Stimulated activated effector memory CD8-positive, alpha-beta T cell treated with anti-CD3 and anti-CD28 coated beads, Interleukin-12 subunit alpha, Interleukin-12 subunit beta, amount 100 ng/mL, for 72 hours (primary cell): Measurements from ENCODE around the gene PCOLCE2.
"Not testable (repeated sequence)": the region's sequence is repeated elsewhere in the genome, so short reads cannot be mapped to it uniquely, and the experiment has no call there.

Experiments used
- ATAC-seq: fragments of 150-1000 bp; cut with Tn5 transposase; 2 replicates; pipeline ENCODE4 v1.10.0; 2021
- DNase-seq, 2 donors: peaks; one replicate each; pipeline ENCODE4 v3.0.0; 2021 to 2022; ENCODE audit warnings: low spot score in 2 of 2
- H3K27ac Mint-ChIP-seq: one replicate; pipeline ENCODE4 v1.8.0; 2022; ENCODE audit warnings: mild to moderate bottlenecking, mixed read lengths
- H3K36me3 Mint-ChIP-seq: one replicate; pipeline ENCODE4 v1.8.0; 2022; ENCODE audit warnings: mild to moderate bottlenecking, mixed read lengths
- H3K4me1 Mint-ChIP-seq: one replicate; pipeline ENCODE4 v1.8.0; 2022; ENCODE audit warnings: mixed read lengths
- H3K4me3 Mint-ChIP-seq: one replicate; pipeline ENCODE4 v1.8.0; 2022; ENCODE audit warnings: mild to moderate bottlenecking, mixed read lengths
- H3K9me3 Mint-ChIP-seq: one replicate; pipeline ENCODE4 v1.8.0; 2022; ENCODE audit warnings: mixed read lengths

The PCOLCE2 gene

GRCh38 chr3:142888099-142888480 lies 793 bp downstream of the PCOLCE2 start:
- peak; percentile 9 for ATAC-seq
- H3K4me3 Mint-ChIP-seq = peak overlapping the region; percentile 63

GRCh38 chr3:142886940-142887339 lies 1.9 kb downstream of the PCOLCE2 start:
- Mint-ChIP-seq H3K4me1 (no peaks in the 10 kb centered on the region), H3K4me3 (no peak overlapping the region), H3K9me3 (no peaks in the 10 kb centered on the region), H3K27ac (no peak overlapping the region), H3K36me3 (no peaks in the 10 kb centered on the region)
- DNase-seq (no peak), ATAC-seq (peak; percentile 35)

More at GRCh38 chr3:142888099-142888480, 793 bp downstream of the PCOLCE2 start:
- Mint-ChIP-seq H3K4me1 (no peaks in the 10 kb centered on the region), H3K36me3 (no peaks in the 10 kb centered on the region), H3K9me3 (no peaks in the 10 kb centered on the region), H3K27ac (no peak overlapping the region)
- DNase-seq = no peak

DNA sequence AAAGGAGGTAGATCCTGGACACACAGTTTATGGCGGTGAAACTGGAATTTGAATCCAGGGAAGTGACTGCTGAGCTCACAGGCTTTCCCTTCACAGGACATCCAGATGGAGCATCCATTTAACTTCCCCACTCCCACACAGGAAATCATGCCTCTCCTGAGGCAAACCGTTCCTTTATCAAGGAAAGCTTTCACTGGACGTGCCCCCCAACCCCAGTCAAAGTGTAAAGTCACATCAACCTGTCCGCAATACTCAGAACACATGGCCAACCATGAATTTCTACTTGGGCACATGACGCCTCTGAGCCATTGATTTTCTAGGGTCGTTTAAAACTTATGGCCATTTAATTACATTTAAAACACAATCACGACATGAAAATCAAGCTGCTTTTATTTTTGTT lies 2.9 kb downstream of the PCOLCE2 start:
- Mint-ChIP-seq H3K9me3 (no peaks in the 10 kb centered on the region), H3K4me1 (no peaks in the 10 kb centered on the region), H3K4me3 (no peak overlapping the region), H3K27ac (no peak overlapping the region), H3K36me3 (no peaks in the 10 kb centered on the region)
- DNase-seq = no peak
- ATAC-seq = no peak

GRCh38 chr3:142884531-142884930 lies 4.4 kb downstream of the PCOLCE2 start:
- H3K4me3 Mint-ChIP-seq = no peak overlapping the region
- no peaks in the 10 kb centered on the region for H3K36me3 Mint-ChIP-seq
- no peaks in the 10 kb centered on the region for H3K4me1 Mint-ChIP-seq
- no peak overlapping the region for H3K27ac Mint-ChIP-seq
- no peak for DNase-seq
- no peak for ATAC-seq
- H3K9me3 Mint-ChIP-seq = no peaks in the 10 kb centered on the region

- ATAC-seq, H3K4me3 Mint-ChIP-seq, H3K27ac Mint-ChIP-seq, H3K9me3 Mint-ChIP-seq, H3K4me1 Mint-ChIP-seq, DNase-seq, H3K36me3 Mint-ChIP-seq: not testable (repeated sequence)
These were observed 5.3 kb downstream of the PCOLCE2 start for GRCh38 chr3:142883534-142883933.

GRCh38 chr3:142881445-142882224 lies 7.2 kb downstream of the PCOLCE2 start:
- no peak overlapping the region for H3K27ac Mint-ChIP-seq
- H3K9me3 Mint-ChIP-seq = no peaks in the 10 kb centered on the region
- H3K4me3 Mint-ChIP-seq = no peak overlapping the region
- no peaks in the 10 kb centered on the region for H3K36me3 Mint-ChIP-seq
- DNase-seq = no peak
- no peaks in the 10 kb centered on the region for H3K4me1 Mint-ChIP-seq
- no peak for ATAC-seq

DNA sequence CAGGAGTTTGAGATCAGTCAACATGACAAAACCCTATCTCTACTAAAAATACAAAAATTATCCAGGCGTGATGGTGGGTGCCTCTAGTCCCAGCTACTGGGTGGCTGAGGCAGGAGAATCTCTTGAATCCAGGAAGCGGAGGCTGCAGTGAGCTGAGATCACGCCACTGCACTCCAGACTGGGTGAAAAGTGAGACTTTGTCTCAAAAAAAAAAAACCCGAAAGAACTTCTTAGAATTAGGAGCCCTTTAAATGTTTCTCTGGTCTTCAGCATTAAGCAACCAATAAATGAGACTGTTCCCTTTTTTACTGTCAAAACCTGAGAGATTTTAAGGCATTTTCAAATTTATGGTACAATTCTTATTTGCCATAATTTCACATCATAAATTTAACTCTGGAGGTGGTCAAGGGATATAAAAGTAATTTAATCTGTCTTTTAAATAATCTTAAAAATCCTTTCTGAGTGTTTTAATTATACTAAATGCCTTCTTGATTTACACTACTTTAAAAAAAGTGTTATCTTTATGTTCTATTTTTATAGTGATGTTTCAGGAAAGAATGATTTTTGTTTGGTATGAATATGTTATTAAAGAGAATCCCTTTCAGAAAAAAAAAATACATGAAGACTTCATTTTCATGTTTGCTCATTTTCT lies 10.1 kb downstream of the PCOLCE2 start:
- H3K36me3 Mint-ChIP-seq = no peaks in the 10 kb centered on the region
- H3K4me1 Mint-ChIP-seq = peaks cover 7% of the 10 kb centered on the region
- no peak overlapping the region for H3K4me3 Mint-ChIP-seq
- H3K9me3 Mint-ChIP-seq = no peaks in the 10 kb centered on the region
- H3K27ac Mint-ChIP-seq = no peak overlapping the region
- no peak for ATAC-seq
- DNase-seq = no peak

DNA sequence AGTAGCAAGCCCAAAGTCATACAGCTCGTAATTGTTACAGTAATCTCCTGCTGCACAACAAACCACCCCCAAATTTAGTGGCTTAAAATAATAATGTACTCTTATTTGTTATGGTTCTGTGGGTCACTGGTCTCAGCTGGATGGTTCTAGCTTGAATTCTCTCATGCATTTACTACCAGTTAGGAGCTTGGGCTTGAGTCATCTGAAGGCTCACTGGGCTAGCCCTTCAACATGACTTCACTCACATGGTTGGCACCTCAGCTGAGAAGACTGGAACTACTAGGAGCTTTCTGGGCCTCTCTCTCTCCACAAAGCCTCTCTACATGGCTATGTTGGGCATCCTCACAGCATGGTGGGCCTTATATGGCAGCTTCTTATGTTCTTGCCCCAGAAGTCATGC lies 12.5 kb downstream of the PCOLCE2 start:
- ATAC-seq = no peak
- Mint-ChIP-seq H3K27ac (no peak overlapping the region), H3K36me3 (no peaks in the 10 kb centered on the region), H3K4me1 (peaks cover 7% of the 10 kb centered on the region), H3K9me3 (no peaks in the 10 kb centered on the region), H3K4me3 (no peak overlapping the region)
- DNase-seq = no peak

GRCh38 chr3:142875583-142876207 lies 13.2 kb downstream of the PCOLCE2 start:
- H3K27ac Mint-ChIP-seq = no peak overlapping the region
- peak; percentile 80 for ATAC-seq

GRCh38 chr3:142875099-142875498 lies 13.8 kb downstream of the PCOLCE2 start:
- H3K27ac Mint-ChIP-seq = no peak overlapping the region
- no peak overlapping the region for H3K4me3 Mint-ChIP-seq
- H3K36me3 Mint-ChIP-seq = no peaks in the 10 kb centered on the region
- no peak for ATAC-seq
- DNase-seq = no peak
- H3K4me1 Mint-ChIP-seq = peaks cover 7% of the 10 kb centered on the region
- no peaks in the 10 kb centered on the region for H3K9me3 Mint-ChIP-seq

More at GRCh38 chr3:142875583-142876207, 13.2 kb downstream of the PCOLCE2 start:
- Mint-ChIP-seq H3K4me1 (peaks cover 7% of the 10 kb centered on the region), H3K36me3 (no peaks in the 10 kb centered on the region), H3K4me3 (no peak overlapping the region), H3K9me3 (no peaks in the 10 kb centered on the region)
- no peak for DNase-seq

DNA sequence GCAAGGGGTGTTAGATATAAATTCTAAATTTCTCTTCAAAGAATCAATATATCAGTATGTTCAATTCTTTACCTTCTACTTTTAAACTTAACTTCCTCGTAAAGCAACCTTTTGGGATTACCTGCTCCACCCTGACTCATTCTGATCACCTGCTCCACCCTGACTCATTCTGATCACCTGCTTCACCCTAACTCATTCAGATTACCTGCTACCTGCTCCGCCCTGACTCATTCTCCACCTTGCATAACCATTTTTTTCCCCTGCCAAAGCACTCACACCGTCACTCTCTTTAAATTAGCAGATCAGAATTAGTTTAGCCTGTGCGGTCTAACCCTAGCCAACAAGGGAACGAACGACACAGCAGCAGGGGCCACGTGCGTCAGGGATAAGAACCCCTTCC lies 20.5 kb downstream of the PCOLCE2 start:
- H3K36me3 Mint-ChIP-seq, H3K4me3 Mint-ChIP-seq: not testable (repeated sequence)

GRCh38 chr3:142866841-142867631 lies 21.8 kb downstream of the PCOLCE2 start:
- ATAC-seq = no peak
- Mint-ChIP-seq H3K27ac (no peak overlapping the region), H3K4me1 (peaks cover 6% of the 10 kb centered on the region), H3K9me3 (no peaks in the 10 kb centered on the region), H3K4me3 (no peak overlapping the region), H3K36me3 (no peaks in the 10 kb centered on the region)
- DNase-seq = no peak

More for the DNA sequence above, 20.5 kb downstream of the PCOLCE2 start:
- H3K9me3 Mint-ChIP-seq, DNase-seq, H3K27ac Mint-ChIP-seq, H3K4me1 Mint-ChIP-seq, ATAC-seq: not testable (repeated sequence)

DNA sequence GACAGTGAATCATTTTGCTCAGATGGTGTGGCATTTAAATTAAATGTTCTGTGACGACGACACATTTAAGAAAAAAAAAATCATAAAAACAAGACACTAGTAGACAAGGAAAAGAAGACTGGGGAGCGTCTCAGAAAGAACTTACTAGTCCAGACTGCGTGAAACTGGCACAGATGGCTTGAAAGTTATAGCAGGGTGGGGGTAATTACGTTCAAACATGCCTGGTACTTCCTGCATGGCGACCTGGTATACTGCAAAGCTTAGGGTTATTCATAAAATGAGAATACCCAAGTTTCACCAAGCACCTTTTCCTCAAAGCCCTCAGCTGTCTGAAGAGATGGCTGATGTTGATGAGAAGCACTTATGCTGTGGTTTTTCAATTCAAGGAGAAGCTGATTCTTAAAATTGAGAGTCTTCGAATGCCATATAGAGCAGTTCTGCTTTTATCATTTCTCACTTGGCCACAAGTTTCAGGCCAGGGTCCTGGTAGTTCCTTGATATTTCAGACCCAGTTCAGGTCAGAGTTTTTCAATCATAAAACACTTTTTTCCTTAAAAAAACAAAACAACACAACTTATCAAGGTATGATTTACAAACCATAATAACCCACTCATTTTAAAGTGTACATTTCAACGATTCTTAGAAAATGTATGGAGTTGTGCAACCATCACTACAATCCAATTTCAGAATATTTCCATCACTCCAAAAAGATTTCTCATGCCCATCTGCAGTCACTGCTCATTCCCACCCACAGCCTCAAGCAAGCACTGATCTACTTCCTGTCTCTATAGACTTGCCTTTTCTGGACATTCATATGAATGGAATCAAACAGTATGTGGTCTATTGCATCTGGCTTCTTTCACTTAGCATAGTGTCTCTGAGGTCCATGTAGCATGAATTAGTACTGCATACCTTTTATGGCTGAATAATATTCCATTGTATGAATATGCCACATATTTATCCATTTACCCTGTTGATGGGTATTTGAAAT lies 24.7 kb downstream of the PCOLCE2 start:
- ATAC-seq (peak; percentile 73), DNase-seq (no peak)
- Mint-ChIP-seq H3K9me3 (no peaks in the 10 kb centered on the region), H3K4me3 (peak overlapping the region; percentile 25), H3K36me3 (no peaks in the 10 kb centered on the region), H3K4me1 (peaks cover 6% of the 10 kb centered on the region), H3K27ac (peak overlapping the region; percentile 7)
